ENCODE measurements around the gene PNKD.

Gene PNKD

DNA sequence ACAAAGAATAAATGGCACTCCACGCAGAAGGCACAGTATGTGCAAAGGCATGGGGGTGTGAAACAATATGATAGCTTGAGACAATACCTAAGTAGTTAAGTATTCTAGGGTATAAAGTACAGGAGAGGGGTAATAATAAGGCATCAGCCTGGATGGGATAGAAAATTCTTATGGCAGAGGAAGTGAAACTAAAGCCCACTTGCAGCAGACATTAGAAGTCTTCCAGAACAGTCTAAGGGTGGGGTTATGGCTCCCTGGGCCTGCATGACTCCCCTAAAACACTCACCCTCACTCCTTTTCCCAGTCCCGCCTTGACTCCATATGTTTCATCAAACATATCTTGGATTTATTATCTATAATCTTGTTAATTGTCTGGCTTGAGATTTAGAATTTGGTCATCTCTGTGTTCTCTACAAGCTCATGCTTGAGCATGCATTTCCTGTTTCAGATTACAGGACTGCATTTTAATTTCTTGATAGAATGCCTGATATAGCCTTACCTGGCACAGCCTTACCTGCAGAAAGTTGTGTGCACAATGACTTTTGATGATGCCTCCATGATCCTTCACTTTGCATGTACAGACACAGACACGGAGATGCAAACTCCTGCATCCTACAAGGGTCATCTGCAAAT, 50.5 kb downstream of the PNKD start:
- DNase-seq = no peak

DNA sequence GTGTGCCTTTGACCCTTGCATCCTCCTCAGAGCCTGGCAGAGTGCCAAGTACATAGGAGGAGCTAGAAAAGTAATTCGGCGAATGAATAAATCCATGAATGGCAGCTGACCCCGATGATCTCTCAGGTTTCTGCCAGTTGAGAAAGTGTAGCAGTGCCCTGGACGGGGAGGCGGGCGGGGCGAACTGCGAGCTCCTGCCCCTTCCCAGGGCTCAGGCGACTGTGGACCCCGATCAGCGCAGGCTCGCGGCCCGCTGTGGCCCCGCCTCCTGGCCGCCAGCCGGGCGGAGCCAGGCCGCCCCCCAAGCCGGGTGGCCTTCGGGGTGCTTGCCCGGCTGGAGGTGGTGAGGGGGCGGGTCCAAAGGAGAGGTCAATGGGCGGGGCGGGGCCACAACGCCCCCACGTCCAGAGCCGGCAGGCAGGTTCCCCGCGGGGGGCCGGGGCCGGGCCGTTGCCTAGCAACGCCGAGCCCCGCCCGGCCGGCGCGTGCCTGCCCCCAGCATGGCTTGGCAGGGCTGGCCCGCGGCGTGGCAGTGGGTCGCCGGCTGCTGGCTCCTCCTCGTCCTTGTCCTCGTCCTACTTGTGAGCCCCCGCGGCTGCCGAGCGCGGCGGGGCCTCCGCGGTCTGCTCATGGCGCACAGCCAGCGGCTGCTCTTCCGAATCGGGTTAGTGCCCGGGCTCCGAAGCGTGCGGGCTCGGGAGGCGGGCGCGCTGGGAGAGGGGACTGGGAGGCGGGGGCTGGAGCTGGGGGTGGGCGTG, 52.6 kb downstream of the PNKD start:
- peak; percentile 48 for DNase-seq

DNA sequence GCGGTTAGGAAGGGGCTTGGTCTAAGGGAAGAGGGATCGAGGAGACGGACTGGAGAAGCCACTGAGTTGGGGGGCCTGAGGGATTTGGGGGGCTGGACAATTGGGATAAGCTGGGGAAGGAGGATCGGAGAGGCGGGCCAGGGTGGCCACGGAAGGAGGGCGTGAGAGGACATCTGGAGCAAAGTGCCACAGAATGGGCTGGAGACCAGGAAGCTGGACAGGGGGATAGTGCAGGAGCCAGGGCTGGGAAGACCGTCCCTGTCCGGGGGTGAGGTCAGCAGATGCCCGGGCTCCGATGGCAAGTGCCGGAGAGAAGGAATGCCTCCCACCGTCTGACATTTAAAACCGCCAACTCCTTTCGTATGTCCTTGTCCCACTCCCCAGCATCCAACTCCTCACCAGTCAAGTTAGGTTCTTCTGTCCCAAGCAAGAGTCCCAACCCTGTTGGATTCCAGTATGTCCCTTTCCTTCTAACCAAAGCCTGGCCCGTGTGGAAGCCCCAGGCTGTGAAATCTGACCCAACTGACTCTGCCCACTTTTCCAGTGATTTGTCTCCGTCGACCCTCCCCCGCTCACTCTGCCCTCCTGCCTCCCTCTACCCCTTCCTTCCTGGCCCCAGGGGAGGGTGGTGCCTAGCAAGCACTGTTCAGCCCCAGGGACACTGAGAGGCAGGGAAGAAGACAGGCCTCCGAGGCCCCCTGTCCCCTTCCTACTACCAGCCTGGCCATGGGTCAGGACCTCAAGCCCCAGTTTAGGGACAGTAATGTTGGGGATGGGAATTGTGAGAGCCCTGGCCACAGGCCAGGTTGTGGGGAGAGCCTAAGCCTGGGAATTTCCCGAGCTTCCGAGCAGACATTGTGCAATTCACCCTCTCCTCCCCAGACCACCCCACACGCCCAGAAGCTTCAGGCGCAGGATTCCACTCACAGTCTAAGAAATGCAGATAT, 53.5 kb downstream of the PNKD start:
- no peak for DNase-seq

DNA sequence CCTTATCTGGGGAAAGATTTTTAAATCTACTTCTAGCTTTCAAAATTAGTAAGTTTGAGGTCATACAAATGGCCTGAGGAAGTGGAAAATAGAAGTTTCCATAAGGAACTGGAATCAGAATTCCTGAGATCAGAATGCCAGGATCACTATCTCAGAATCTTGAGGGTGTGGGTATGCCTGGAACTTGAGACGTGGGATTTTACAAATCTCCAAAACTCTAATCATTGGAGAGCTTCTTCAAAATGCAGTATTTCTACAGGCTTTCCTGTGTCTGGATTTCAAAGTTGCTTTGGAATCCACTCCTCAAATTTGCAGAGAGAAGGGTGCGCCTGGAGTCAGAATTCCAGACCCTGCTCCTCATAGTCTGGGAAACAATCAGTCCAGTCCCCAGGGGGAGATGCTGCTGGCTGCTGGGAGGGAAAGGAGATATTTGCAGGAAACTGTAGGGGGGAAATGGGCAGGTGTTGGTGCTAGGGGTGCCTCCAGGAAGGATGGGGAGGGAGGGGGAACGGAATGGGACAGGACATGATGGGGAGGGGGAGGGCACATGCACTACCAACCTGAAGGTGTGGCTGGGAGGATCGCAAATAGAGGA, 55.3 kb downstream of the PNKD start:
- no peak for DNase-seq

DNA sequence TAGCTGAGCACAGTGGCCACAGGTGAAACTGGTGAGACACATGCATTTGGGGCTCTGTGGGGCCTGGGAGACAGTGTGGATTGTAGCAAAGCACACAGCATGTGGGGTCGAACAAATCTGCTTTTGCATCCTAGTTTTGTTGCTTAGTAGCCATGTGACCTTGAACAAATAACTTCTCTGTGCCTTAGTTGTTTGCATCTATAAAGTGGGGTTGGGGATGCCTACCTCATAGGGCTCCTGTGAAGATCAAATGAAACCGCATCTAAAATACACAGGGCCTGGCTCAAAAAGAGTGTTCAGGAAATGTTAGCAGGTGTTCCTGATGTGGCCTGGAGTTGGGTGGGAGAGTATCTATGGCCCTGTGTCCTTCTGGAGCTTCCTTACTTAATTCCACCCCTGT, 56.0 kb downstream of the PNKD start:
- DNase-seq = no peak

DNA sequence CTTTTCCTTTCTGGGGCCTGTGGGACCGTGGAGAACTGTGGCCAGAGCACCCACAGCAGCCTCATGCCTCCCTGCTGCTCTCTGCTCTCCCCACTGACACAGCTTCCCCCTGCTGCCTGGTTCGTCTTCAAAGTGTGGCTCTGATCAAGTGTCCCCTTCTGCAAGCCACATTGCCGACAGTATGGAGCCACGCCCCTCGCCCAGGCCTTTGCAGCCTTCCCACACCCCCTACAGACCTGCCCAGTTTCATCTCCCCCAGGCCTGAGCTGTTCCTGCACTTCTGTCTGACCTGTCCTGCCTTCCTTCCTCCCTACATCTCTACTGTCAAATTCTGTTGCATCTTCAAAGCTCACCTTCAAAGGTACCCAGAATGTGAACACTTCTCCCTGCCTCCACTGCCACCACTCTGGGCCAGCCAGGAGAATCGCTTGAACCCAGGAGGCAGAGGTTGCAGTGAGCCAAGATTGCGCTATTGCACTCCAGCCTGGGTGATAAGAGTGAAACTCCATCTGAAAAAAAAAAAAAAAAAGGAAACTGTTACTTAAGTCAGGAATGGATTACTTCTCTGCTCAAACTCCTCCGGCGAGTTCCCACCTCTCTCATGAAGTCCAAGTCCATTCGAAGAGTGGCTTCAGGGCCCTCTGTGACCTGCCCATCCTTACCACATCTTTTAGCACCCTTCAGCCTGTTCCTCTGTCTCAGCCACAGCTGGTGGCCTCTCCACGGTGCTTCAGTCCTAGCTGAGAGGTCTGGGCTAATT, 57.3 kb downstream of the PNKD start:
- no peak for DNase-seq

DNA sequence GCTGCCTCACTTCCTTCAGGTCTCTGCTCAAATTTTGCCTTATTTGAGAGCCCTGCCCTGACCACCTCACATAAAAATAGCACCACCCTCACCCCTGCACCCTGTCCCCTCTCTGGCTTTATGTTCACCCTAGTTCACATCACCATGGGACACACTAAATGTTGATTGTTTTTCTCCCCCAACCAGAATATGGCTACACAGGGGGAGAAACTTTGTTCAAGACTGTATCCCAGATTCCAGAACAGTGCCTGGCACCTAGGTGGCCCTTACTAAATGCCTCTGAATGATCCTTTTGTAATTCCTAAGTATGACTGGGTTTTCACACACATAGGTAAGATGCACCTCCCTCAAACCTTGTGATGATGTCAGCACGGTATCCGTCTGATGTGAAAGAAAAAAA, 58.0 kb downstream of the PNKD start:
- no peak for DNase-seq

DNA sequence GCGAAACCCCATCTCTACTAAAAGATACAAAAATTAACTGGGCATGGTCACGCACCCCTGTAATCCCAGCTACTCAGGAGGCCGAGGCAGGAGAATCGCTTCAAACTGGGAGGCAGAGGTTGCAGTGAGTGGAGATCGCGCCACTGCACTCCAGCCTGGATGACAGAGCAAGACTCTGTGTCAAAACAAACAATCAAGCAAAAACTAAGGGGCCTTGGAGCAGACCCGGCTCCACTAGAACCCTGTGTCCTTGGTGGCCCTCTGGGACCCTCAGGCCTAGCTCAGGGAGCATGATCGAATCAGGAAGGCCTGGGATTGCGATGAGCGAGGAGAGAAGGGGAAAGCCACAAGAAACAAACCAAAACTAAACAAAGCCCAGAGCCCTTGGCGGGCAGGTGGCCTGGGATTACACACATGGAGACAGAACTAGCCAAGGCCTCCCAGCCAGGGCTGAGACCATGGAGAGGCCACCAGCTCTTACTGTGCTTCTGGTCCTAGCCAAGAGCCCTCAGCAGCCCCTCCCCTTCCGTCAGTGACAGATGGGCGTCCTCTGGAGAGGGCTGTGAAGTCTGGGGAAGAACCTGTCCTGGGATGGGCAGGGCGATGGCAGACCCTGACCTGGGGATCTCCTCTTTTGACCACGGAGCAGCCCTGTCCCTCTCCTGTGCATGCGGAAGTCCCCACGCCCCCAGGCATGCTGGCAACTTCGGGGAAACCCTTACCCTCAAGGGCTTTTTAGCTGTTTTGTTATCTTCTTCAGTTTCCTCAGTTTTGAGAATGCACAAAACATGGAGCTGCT, 58.9 kb downstream of the PNKD start:
- no peak for DNase-seq

DNA sequence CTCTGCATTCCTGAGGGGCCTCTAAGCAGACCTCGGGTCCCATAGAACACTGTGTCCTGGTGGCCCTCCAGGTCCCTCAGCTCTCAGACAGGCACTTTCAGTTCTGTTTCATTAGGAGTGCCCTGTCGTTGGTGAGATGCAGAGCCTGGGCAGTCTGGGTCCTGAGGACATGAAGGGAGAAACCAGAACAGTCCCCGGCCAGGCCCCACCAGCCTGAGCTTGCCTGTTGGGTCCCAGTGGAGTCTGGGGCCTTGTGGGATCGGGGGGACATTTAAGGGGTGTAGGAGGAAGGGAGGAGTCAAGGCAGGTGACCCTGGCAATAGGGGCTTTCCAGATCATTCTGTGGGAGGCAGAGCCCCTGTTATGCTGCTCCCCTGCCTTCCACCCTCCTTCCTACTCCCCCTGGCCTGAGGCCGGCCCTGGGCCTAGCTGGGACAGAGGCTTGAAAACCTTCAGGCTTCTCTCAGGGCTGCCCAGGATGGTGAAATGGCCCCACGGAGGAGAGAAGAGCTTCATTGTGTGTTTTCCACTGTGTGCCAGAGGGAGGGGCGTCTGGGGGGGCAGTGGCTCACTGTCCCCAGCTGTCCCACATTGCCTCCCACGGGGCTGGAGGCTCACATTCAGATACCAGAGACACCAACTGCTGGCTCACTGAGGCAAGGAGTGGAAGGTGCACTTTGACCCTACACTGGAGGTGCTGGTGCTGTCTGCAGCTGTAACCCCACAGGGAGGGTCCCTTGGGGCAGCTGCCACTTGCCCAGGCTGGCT, 59.7 kb downstream of the PNKD start:
- DNase-seq = no peak

DNA sequence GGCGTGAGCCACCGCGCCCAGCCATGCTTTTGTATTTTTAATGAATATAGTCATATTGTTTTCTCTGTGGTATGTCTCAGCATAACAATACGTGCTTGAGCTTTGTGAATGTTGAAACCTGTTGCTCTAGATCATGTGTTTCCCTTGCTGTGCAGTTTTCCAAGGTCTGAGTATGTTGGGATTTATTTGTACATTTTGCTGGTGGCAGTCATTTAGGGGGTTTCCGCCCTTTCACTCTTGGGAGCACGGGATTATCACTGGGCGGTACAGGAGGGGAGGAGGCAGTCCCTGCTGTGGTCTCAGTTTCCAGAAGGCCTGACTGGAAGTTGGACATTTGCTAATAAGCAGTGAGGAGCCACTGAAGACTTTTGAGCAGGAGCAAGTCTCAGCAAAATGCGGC, 61.4 kb downstream of the PNKD start:
- no peak for DNase-seq

DNA sequence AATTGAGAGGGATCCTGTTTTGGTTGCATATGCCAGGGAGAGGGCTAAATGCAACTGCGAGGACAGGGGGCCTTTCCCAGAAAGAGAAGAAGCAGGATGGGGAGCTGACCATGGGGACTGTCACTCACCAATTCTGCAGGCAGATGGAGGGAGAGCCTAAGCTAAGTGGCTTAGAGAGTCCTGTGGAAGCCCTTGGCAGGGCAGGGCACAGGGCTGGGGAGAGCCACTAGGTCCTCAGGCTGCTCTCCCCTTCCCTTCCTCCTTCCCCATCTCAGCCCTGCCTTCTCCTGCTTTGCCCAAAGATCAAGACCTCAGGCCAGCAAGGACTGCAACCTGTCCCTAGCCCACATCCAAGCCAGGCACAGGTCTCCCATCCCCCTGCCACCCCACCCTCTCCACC, 62.0 kb downstream of the PNKD start:
- DNase-seq = no peak

DNA sequence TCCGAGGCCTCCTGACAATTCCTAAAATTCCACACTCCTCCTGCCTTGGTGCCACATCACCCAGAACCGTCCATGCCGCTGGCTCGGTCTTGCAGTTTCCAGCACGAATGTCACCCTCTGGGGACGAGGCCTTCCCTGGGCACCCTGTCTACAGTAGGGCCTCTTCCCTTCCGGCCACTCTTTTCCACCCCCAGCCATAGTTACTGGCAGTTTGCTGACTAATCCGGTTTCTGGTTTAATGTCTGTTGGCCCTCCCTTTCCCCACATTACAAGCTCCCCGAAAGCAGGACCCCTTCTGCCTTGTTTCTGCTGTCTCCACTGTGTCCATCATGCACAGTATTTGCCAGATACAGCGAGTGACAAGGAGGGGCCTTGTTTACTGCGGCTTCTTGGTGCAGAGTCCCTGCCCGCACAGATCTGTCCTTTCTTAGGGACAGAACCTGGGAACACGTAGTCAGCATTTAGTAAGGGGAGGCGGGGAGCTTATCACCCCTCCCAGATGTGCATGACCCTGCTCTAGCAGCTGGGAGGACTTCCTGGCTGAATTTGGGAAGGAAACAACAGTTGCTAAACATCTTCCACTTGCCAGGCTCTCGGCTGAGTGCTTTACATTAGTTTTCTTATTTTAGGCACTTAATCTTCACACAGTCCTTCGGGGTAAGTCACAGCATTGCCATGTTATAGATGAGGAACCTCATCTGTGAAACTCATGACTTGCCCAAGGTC, 62.8 kb downstream of the PNKD start:
- DNase-seq = no peak

DNA sequence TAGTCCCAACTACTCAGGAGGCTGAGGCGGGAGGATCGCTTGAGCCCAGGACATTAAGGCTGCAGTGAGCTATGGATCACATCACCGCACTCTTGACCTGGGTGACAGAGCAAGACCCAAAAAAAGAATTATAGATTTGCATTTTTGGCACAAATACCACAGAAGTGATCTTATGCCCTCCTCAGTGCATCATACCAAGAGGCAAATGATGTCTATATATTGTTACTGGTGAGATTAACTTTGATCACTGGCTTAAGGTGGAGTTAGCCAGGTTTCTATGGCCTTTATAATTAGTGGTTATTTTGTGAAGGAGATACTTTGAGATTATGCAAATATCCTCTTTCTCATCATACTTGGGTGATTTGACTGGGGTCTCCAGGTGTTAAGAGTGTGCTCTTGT, 64.2 kb downstream of the PNKD start:
- no peak for DNase-seq

DNA sequence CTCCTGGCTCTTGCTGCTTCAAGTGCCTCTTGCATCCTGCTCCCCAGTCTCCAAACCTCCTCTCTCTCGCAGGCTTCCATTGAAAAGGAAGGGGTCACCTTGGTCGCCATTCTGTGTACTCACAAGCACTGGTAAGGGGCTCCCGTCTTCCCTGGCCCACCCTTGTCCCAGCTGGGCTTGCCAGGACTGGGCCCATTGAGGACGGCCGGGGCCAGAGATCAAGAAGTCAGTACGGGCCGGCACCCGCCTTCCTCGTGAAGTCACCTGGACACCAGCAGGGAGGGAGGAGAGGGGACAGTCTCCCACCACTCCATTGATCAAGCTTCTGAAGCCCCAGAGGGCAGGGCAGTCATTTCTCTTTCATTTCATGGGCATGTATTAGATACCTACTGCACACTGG, 70.3 kb downstream of the PNKD start:
- DNase-seq = no peak

DNA sequence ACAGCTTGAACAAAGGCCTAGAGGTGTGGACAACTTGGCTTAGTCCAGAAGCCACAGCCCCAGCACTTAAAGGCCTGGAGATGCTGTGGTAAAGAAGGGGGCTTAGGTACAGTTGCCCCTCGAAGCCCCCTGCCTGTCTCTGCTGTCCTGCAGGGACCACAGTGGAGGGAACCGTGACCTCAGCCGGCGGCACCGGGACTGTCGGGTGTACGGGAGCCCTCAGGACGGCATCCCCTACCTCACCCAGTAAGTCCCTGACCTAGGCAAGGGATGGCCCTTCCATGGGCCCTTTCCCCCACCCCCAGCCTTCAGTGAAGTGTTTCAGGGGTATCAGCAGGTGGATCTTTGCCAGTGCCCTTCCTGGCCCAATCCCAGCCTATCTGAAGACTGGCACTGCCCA, 71.1 kb downstream of the PNKD start:
- DNase-seq = no peak

DNA sequence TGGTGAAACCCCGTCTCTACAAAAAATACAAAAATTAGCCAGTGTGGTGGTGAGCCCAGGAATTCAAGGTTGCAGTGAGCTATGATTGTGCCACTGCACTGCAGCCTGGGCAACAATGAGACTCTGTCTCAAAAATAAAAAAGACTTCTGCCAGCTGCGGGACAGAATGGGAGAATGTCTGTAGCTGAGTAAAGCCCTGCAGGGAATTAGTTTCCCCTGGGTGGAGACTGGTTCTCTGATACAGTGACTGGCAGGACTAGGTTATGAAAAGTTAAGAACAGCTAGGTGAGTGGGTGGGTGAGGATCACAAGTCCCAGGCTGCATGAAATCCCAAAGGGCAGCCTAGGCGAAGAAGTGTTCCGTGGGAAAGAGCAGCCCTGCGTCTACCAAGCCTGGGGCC, 72.5 kb downstream of the PNKD start:
- no peak for DNase-seq

DNA sequence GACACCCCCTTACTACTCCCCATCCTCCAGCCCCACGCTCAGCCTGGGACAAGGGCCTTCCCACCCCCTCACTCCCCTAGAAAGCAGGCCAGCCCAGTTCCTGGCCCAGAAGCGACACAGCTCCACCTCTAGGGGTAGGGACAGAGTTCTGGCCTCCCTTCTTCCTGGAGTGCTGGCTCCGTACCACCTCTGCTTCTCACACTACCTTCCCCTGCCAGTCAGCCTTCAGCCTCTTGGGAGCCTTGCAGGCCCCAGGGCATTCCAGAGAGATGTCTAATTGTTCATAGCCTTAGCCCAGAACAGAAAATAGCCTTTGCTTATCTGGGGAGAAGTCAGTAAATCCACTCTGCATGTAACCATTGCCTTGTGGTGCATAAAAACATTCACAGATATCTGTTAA, 73.3 kb downstream of the PNKD start:
- no peak for DNase-seq

DNA sequence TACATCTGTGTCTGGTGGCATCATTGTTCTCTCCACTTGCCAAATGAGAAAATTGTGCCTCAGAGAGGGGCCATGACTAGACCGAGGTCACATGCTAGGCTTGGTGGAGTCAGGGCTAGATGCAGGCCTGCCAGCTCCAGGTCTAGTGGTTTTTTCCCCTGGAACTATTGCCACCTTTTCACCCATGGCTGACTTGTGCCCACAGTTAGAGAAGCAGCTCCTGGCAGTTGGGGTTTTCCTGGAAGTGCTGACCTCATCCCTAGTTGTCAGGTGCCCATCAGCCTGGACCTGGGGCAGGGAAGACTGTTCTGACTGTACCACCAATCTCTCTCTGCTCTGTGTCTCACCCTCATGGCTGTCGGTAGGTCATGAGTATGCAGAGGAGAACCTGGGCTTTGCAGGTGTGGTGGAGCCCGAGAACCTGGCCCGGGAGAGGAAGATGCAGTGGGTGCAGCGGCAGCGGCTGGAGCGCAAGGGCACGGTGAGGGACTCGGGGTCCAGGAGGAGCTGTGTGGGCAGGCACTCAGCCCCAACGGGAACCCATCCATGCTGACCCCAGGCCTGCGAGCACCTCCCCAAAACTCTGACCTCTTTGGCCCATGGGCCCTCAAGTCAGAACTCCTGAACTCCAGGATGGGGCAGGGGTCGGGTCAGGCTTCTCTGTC, 73.9 kb downstream of the PNKD start:
- DNase-seq = no peak

DNA sequence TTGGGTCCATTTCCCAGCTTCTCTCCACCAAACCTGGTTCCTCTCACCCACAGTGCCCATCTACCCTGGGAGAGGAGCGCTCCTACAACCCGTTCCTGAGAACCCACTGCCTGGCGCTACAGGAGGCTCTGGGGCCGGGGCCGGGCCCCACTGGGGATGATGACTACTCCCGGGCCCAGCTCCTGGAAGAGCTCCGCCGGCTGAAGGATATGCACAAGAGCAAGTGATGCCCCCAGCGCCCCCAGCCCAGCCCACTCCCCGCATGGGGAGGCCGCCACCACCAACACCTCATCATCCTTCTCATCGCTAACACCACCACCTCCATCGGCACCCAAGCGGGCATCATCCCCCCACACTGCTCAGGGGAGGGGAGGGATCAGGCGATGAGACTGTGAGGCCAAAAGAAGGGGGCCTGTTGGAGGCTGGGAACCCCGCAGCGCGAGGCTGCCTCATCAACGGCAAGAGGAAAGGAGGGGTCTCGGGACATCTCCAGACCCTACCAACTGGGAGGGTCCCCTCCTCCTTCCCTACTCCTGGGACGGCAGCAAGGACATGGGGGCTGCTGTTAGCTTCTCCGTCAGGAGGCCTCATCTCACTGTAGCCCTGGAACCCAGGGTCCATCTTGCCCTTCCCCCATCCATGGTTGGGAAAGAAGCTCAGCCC, 74.6 kb downstream of the PNKD start:
- DNase-seq = no peak

All from NCI-H526 treated with DMSO at 0.1 percent for 48 hours (cell line).